HTR-8/SVneo (cell line): ENCODE measurements around the gene KLHL29.
"Not testable (repeated sequence)": the region's sequence is repeated elsewhere in the genome, so short reads cannot be mapped to it uniquely, and the experiment has no call there.

ENCODE experiments used
- DNase-seq: peaks from one replicate; pipeline ENCODE4 v3.0.0; 2011; ENCODE audit warnings: low spot score, mixed read lengths; ENCODE audit not compliant: insufficient read length
- FAIRE-seq: peaks from 2 replicates; lab custom pipeline; 2011; peaks lifted over from hg19 to GRCh38; lab: Jason Lieb, UNC

The KLHL29 gene

DNA sequence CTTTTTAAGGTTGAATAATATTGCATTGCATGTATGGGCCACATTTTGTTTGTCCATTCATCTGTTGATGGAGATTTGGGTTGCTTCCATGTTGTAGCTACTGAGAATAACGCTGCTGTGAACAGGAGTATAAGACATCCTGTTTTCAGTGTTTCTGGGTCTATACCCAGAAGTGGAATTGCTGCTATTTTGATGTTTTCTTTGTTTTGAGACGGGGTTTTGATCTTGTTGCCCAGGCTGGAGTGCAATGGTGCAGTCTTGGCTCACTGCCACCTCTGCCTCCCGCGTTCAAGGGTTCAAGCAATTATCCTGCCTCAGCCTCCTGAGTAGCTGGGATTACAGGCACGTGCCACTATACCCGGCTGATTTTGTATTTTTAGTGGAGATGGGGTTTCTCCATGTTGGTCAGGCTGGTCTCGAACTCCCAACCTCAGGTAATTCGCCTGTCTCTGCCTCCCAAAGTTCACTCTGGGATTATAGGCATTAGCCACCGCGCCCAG lies 6.3 kb downstream of the KLHL29 start:
- FAIRE-seq, DNase-seq: not testable (repeated sequence)

- no peak for FAIRE-seq
Observed at GRCh38 chr2:23393722-23394121, 8.7 kb downstream of the KLHL29 start.

GRCh38 chr2:23394700-23395099 lies 9.7 kb downstream of the KLHL29 start:
- DNase-seq: no peak
- no peak for FAIRE-seq

More at GRCh38 chr2:23393722-23394121, 8.7 kb downstream of the KLHL29 start:
- DNase-seq: no peak

GRCh38 chr2:23397478-23397877 lies 12.5 kb downstream of the KLHL29 start:
- FAIRE-seq: no peak
- DNase-seq: no peak

- FAIRE-seq (no peak), DNase-seq (no peak)
Observed at GRCh38 chr2:23399674-23400261, 14.8 kb downstream of the KLHL29 start.

DNA sequence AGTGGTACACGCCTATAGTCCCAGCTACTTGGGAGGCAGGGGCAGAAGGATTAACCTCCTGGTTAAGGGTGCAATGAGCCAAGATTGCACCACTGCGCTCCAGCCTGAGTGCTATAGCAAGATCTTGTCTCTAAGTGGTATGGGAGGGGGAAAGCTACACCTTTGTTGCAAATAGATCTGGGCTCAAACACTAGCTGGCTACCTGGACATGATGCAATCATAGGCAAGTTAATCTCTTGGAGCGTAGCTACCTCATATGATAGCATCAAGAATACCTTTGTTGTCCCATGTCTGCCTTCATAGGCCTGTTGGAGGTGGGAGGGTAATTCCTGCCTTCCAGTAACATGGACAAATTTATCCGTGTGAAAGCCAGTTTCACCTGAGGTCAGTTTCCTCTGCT lies 15.7 kb downstream of the KLHL29 start:
- FAIRE-seq: no peak

DNA sequence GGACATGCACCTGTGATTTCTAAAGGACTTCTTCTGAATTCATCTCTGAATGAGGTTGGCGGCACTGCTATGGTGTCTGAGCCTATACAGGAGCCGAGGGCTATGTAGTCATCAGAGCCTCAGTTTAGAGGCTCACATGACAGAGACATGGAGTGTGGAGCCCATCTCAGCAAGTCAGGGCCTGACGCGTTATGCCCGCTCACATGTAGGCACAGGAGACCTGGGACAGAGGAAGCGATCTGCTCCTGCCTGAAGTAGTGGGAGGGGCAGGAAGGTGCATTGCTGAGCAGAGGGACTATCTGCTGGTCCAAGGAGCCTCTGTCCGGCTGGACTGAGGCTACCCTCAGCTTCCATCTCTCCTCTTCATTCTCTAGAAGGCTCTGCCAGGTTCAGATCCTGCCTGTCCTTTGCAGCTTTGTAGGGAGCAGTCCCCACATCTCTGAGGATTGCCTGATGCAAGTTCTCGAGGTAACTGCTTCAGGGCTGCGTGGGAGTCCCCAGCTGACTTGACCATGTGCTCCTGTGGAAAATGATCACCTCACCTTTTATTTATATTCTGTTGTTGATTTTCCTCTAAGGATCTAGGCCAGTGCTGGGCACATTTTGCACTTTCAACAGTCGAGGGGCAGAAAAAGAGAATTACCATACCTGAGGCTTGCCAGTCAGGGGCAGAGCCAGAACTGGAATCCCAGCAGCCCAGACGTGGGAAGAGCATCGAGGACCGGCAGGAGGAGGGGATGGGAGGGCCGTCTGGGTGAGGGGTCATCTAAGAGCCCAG lies 16.6 kb downstream of the KLHL29 start:
- DNase-seq: no peak
- no peak for FAIRE-seq

More for the DNA sequence above, 15.7 kb downstream of the KLHL29 start:
- DNase-seq: no peak

GRCh38 chr2:23402205-23402740 lies 17.3 kb downstream of the KLHL29 start:
- FAIRE-seq (no peak), DNase-seq (no peak)

DNA sequence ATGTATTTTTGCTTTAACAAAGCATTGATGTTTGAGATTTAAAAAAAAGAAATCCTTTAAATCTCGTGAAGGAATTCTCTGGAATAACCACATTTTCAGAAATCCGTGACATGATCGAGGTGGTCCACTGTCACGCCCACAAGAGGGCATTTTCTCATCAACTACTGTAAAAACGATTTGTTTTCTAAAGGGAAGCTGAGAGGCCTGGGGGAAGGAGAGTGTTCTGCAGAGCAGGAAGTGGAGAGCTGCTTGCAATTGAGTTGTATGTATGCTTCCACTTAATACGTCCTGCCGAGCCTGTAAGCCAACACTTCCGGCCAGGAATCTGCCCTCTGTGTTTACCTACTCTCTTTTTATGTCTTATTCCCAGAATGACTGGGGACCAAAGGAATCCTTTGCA lies 19.4 kb downstream of the KLHL29 start:
- peak; percentile 75 for DNase-seq
- FAIRE-seq: peak; percentile 31

GRCh38 chr2:23409248-23409647 lies 24.3 kb downstream of the KLHL29 start:
- FAIRE-seq (peak; percentile 62), DNase-seq (no peak)

DNA sequence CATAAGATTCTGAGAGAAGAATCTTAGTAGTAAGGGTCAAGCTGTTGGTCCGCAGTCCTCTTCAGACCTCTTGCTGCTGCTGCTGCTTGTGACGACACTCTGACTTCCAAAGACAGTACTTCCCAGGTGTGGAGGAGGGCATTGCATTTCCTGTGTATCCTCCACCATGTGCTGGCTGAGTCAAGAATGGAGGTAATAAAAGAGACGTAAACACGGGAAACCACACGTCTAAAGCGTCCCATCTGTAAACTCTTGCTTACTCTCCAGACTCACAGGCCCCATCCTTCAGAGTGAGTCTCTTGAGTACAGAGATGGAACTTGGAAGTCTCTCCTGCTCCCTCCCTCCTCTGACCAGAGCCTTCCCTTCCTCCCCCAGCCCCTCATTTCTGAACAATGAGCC lies 25.6 kb downstream of the KLHL29 start:
- no peak for DNase-seq
- FAIRE-seq: no peak

DNA sequence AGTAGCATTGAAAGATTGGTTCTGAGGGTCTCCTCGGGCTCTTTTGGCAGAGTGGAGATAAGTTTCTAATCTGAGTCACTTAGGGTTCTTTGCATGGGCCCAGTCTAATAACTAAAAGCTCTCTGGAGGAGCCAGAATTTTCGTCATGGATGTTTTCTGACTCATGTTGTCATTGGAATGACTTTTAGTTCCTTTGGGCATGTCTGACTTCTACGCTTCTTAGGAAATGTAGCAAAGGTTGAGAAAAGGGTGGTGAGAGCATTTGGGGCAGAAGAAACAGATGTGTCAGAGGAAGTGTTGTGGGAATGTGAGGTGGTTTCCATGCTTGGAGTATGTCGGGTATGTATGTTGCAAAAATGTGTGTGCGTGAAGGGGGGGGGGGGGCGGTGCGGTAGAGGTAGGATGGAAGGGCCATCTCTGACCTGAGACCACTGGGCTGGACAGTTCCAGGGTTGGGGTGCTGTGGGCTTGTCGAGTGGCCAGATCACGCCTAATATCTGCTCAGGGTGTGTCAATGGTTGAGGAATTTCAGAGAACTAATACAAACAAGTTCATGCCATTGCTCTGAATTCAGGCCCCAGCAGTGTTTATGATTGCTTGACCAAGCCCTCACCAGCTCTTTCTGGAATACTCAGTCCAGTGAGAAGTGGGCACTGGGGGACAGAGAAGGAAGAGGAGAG lies 26.9 kb downstream of the KLHL29 start:
- DNase-seq: no peak

DNA sequence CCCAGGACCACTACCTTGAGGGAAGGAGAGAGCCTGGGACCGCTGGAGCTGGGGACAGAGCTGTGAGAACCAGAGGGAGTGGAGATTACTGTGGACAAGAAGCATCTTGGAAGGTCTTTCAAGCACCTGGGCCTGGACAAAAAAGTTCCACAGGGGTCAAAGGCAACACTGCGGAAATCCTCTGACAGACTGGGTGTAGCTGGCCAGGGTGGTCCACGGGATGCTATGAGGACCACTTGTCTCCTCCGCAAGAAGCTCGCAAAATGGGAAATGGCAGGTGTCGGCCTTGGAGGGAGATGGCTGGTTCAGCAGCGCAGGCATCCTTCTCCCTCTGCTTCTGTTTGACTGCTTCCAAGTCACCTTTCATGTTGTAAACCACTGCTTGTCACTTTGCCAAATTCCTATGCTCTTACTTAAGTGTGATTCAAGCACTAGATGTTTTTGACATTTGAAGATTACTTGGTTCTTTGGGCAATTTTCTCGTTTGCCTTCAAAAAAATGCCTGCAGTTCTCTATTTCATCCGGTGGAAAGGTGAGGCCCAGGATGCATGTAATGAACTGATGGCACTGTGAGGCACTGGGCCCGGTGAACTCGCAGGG lies 27.7 kb downstream of the KLHL29 start:
- DNase-seq (no peak), FAIRE-seq (no peak)

More for the DNA sequence above, 26.9 kb downstream of the KLHL29 start:
- FAIRE-seq: peak; percentile 82

GRCh38 chr2:23413641-23414040 lies 28.7 kb downstream of the KLHL29 start:
- FAIRE-seq (no peak), DNase-seq (no peak)

- DNase-seq: no peak
- FAIRE-seq: no peak
Observed at GRCh38 chr2:23414106-23414505, 29.1 kb downstream of the KLHL29 start.

- no peak for DNase-seq
- FAIRE-seq: peak; percentile 52
Observed at GRCh38 chr2:23414871-23415270, 29.9 kb downstream of the KLHL29 start.

DNA sequence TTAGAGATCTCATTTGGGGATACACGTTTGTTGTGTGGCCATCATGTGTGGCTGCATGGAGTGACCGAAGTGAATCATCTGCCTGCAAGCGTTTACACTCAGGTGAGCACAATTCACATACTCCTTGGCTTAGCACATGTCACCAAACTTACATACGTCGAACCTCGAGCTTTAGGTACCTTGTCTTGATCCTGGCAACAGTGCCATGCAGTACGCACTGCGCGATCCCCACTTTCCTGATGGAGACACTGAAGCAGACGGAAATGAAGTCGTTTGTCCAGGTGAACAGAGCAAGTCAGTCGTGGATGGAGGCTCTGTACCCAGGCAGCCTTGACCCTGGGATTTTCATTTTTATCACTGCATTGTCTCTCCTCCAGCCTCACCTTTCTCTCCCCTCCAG lies 32.3 kb downstream of the KLHL29 start:
- no peak for DNase-seq
- no peak for FAIRE-seq

- FAIRE-seq: peak; percentile 13
- DNase-seq: no peak
Observed at GRCh38 chr2:23418056-23418455, 33.1 kb downstream of the KLHL29 start.

DNA sequence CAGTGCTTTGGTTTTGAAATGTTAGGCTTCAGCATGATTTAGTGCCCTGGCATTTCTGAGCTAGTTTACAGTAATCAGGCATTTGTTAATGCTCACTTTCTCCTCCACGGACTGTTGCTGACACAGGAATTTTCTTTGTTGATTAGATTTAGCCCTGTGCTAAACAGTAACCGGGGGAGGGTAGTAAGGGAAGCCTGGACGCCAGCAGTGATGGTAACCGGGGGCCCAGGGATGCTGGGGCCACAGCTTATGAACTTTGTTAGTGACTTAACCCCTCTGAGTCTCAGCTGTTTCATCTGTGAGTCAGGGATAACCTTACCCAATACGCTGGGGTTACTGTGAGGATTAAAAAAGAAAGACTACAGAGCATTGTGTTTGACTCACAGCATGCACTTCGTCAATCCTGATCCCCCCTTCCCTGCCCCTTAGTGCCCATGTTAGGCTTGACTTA lies 33.5 kb downstream of the KLHL29 start:
- peak; percentile 24 for DNase-seq
- no peak for FAIRE-seq
